Hepatocyte (in vitro differentiated cells): ENCODE data around the gene CEACAM21. TPM values are rescaled to one million over a fixed set of nuclear protein-coding genes. Genes with fewer than 3 reads are reported as not detected.
"Not testable (repeated sequence)": the region's sequence is repeated elsewhere in the genome, so short reads cannot be mapped to it uniquely, and the experiment has no call there.

Experiments used
- DNase-seq: peaks from one replicate; pipeline ENCODE4 v3.0.0-alpha.2; 2016; ENCODE audit warnings: low spot score
- H2AFZ ChIP-seq: fragments of 200-600 bp; sonication (generic); 2 replicates; pipeline ENCODE4 v1.6.0; 2016; ENCODE audit warnings: antibody characterized with exemption, mild to moderate bottlenecking
- H3K27ac ChIP-seq: fragments of 200-600 bp; sonication (generic); 2 replicates; pipeline ENCODE4 v1.5.1; 2016; ENCODE audit warnings: mild to moderate bottlenecking
- H3K27me3 ChIP-seq: fragments of 200-600 bp; sonication (generic); 2 replicates; pipeline ENCODE4 v1.6.1; 2016
- H3K36me3 ChIP-seq: fragments of 200-600 bp; sonication (generic); replicated peaks from 2 replicates; pipeline ENCODE4 v1.5.1; 2016; ENCODE audit warnings: low read depth; ENCODE audit not compliant: insufficient read depth
- H3K4me1 ChIP-seq: fragments of 200-600 bp; sonication (generic); 2 replicates; pipeline ENCODE4 v1.5.1; 2016; ENCODE audit warnings: mild to moderate bottlenecking, moderate library complexity; ENCODE audit not compliant: insufficient read depth
- H3K4me2 ChIP-seq: fragments of 200-600 bp; sonication (generic); 2 replicates; pipeline ENCODE4 v1.6.0; 2016
- H3K4me3 ChIP-seq: fragments of 200-600 bp; sonication (generic); 2 replicates; pipeline ENCODE4 v1.5.1; 2016; ENCODE audit warnings: mild to moderate bottlenecking
- H3K79me2 ChIP-seq: fragments of 200-600 bp; sonication (generic); 2 replicates; pipeline ENCODE4 v1.6.0; 2017; ENCODE audit warnings: mild to moderate bottlenecking
- H3K9me2 ChIP-seq: fragments of 200-600 bp; sonication (generic); replicated peaks from 2 replicates; pipeline ENCODE4 v1.6.0; 2017; ENCODE audit warnings: mild to moderate bottlenecking; ENCODE audit not compliant: insufficient read depth
- H3K9me3 ChIP-seq: fragments of 200-600 bp; sonication (generic); 2 replicates; pipeline ENCODE4 v1.5.1; 2016; ENCODE audit warnings: low read depth, mild to moderate bottlenecking
- H4K20me1 ChIP-seq: fragments of 200-600 bp; sonication (generic); 2 replicates; pipeline ENCODE4 v1.6.0; 2016; ENCODE audit warnings: mild to moderate bottlenecking; ENCODE audit not compliant: insufficient read depth, poor library complexity, severe bottlenecking
- EZH2 ChIP-seq: fragments of 200-600 bp; sonication (generic); IDR thresholded peaks from 2 replicates; pipeline ENCODE4 v1.6.1; 2016; ENCODE audit warnings: antibody characterized with exemption, mild to moderate bottlenecking, borderline replicate concordance
- EZH2phosphoT487 ChIP-seq: fragments of 200-600 bp; sonication (generic); IDR thresholded peaks from one replicate; pipeline ENCODE4 v1.6.1; 2018; ENCODE audit warnings: antibody characterized with exemption, mild to moderate bottlenecking, low read depth, moderate library complexity; ENCODE audit not compliant: unreplicated experiment, severe bottlenecking
- WGBS: methylation state at CpG from one replicate; pipeline ENCODE4 v1.1.6; 2016; ENCODE audit warnings: low lambda C conversion rate; ENCODE audit errors: missing lambda C conversion rate; 5-methylcytosine and 5-hydroxymethylcytosine counted together
- polyA plus RNA-seq: library from polyadenylated mRNA; unstranded; fragments of >200 nt; fragmentation: Nextera tagmentation; extraction: Ambion mirVana; gene quantifications from 2 replicates; pipeline ENCODE4 v1.2.1, GENCODE V29; 2016
- total RNA-seq: library from RNA; depleted of rRNA; stranded (reverse); fragments of >200 nt; gene quantifications from 2 replicates; pipeline ENCODE4 v1.2.3, GENCODE V29; 2014
- TF ChIP-seq, protein P1 (sequence below): fragments of 200-600 bp; sonication (generic); IDR thresholded peaks from 2 replicates; pipeline ENCODE4 v1.5.1; 2016; ENCODE audit warnings: antibody characterized with exemption, mild to moderate bottlenecking; ENCODE audit not compliant: poor library complexity

Gene CEACAM21
- total and polyA plus RNA-seq, 2 experiments from 2014 or later: 0.33 TPM; not detected in 1

DNA sequence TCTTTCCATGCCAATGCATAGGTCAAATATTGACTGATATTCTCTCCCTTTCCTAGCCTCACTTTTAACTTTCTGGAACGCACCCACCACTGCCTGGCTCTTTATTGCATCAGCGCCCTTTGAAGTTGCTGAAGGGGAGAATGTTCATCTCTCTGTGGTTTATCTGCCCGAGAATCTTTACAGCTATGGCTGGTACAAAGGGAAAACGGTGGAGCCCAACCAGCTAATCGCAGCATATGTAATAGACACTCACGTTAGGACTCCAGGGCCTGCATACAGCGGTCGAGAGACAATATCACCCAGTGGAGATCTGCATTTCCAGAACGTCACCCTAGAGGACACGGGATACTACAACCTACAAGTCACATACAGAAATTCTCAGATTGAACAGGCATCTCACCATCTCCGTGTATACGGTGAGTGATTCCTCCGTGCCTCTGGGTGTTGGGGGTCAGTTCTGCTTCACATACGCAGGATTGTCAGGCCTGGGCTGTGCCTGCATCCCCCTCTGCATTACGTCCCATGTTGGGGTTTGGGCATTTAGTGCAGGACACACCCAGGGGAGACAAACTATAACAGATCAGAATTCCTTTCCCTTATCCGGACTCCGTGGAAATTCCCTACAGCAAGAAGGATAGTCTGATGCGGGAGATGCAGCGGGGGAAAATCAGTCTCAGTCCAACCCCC lies 1.3 kb downstream of the CEACAM21 start:
- DNase-seq: no peak
- Histone ChIP-seq H3K36me3 (no peaks in the 10 kb centered on the region), H3K4me3 (no peak overlapping the region), H3K9me2 (no peaks in the 10 kb centered on the region), H2AFZ (no peak overlapping the region), H3K27me3 (no peaks in the 10 kb centered on the region), H3K9me3 (no peaks in the 10 kb centered on the region), H3K27ac (no peak overlapping the region), H3K79me2 (no peaks in the 10 kb centered on the region), H3K4me1 (no peaks in the 10 kb centered on the region), H3K4me2 (no peak overlapping the region), H4K20me1 (no peaks in the 10 kb centered on the region)
- 73% methylated on average over 19 of the region's 19 CpGs for WGBS
- TF ChIP-seq, protein P1, sequence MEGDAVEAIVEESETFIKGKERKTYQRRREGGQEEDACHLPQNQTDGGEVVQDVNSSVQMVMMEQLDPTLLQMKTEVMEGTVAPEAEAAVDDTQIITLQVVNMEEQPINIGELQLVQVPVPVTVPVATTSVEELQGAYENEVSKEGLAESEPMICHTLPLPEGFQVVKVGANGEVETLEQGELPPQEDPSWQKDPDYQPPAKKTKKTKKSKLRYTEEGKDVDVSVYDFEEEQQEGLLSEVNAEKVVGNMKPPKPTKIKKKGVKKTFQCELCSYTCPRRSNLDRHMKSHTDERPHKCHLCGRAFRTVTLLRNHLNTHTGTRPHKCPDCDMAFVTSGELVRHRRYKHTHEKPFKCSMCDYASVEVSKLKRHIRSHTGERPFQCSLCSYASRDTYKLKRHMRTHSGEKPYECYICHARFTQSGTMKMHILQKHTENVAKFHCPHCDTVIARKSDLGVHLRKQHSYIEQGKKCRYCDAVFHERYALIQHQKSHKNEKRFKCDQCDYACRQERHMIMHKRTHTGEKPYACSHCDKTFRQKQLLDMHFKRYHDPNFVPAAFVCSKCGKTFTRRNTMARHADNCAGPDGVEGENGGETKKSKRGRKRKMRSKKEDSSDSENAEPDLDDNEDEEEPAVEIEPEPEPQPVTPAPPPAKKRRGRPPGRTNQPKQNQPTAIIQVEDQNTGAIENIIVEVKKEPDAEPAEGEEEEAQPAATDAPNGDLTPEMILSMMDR: no peak
- TF ChIP-seq EZH2phosphoT487: no peak
- TF ChIP-seq EZH2: no peak

DNA sequence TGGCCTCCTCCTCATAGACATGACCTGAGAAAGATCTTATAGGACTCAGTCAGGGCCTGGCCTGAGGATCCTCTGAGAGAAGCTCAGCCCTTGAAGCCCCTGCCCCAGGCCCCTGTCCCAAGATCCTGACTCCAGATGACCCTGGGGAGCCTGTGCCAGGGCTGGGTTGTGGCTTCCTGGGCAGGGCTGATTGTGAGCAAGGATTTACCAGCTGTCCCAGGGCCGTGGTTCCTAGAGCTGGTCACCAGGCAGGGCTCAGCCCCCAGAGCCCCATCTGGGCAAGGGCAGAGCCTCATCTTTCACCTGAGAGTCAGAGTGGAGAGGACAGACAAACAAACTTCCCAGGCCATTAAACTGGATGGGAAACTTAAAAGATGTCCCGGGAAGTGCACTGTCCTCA lies 1.9 kb downstream of the CEACAM21 start:
- WGBS: 82% methylated on average over 2 of the region's 2 CpGs

DNA sequence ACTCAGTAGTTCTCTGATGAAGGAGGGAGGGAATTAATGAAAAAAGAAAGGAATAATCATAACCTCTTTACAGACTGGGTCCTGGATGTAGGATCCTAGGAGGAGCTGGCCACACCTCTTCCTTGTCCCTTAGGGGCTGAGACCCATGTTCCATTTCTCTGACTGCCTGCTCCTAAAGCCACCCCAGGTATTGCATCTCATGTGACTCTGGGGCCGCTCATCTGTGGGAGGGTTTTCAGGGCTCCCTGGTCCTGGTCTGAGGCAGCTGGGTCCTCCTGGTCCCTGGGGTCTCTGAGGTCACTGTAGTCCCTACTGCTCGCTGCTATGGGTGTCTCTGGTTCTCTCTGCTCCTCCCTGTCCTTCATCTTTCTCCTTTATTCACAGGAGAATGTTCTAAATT lies 2.9 kb downstream of the CEACAM21 start:
- Histone ChIP-seq H3K36me3 (no peaks in the 10 kb centered on the region), H3K9me3 (no peaks in the 10 kb centered on the region), H4K20me1 (no peaks in the 10 kb centered on the region), H2AFZ (no peak overlapping the region), H3K9me2 (no peaks in the 10 kb centered on the region), H3K4me2 (no peak overlapping the region), H3K27ac (no peak overlapping the region), H3K27me3 (no peaks in the 10 kb centered on the region), H3K4me3 (no peak overlapping the region), H3K79me2 (no peaks in the 10 kb centered on the region), H3K4me1 (no peaks in the 10 kb centered on the region)
- DNase-seq: no peak
- 46% methylated on average over 2 of the region's 2 CpGs for WGBS
- TF ChIP-seq, protein P1: no peak
- TF ChIP-seq EZH2phosphoT487 (no peak), EZH2 (no peak)

More for the DNA sequence above, 1.9 kb downstream of the CEACAM21 start:
- TF ChIP-seq EZH2: no peak
- TF ChIP-seq, protein P1: no peak
- no peak for TF ChIP-seq EZH2phosphoT487
- Histone ChIP-seq H3K4me1 (no peaks in the 10 kb centered on the region), H3K4me3 (no peak overlapping the region), H3K9me3 (no peaks in the 10 kb centered on the region), H3K4me2 (no peak overlapping the region), H3K9me2 (no peaks in the 10 kb centered on the region), H4K20me1 (no peaks in the 10 kb centered on the region), H3K79me2 (no peaks in the 10 kb centered on the region), H3K27ac (no peak overlapping the region), H3K36me3 (no peaks in the 10 kb centered on the region), H2AFZ (no peak overlapping the region), H3K27me3 (no peaks in the 10 kb centered on the region)
- no peak for DNase-seq

DNA sequence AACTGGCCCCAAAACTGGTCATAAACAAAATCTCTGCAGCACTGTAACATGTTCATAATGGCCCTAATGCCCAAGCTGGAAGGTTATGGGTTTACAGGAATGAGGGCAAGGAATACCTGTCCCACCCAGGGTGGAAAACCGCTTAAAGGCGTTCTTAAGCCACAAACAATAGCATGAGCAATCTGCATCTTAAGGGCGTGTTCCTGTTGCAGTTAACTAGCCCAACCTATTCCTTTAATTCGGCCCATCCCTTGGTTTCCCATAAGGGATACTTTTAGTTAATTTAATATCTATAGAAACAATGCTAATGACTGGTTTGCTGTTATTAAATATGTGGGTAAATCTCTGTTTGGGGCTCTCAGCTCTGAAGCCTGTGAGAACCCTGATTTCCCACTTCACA lies 5.1 kb downstream of the CEACAM21 start:
- not testable (repeated sequence) for H3K27ac ChIP-seq, H3K9me3 ChIP-seq, H3K79me2 ChIP-seq, H4K20me1 ChIP-seq, H3K9me2 ChIP-seq, H3K4me3 ChIP-seq, DNase-seq, H3K36me3 ChIP-seq, H2AFZ ChIP-seq, H3K27me3 ChIP-seq, H3K4me1 ChIP-seq, H3K4me2 ChIP-seq
- 42% methylated on average over 4 of the region's 4 CpGs for WGBS

DNA sequence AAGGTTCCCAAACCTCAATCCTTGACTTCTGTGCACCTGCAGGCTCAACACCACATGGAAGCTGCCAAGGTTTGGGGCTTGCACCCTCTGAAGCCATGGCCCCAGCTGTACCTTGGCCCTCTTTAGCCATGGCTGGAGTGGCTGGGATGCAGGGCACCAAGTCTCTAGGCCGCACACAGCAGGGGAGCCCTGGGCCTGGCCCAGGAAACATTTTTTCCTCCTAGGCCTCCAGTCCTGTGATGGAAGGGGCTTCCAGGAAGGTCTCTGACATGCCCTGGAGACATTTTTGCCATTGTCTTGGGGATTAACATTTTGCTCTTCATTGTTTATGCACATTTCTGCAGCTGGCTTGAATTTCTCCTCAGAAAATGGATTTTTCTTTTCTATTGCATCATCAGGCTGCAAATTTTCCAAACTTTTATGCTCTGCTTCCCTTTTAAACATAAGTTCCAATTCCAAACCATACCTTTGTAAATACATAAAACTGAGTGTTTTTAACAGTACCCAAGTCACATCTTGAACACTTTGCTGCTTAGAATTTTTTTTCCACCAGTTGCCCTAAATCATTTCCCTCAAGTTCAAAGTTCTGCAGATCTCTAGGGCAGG lies 6.7 kb downstream of the CEACAM21 start:
- DNase-seq, H3K4me1 ChIP-seq, H3K9me3 ChIP-seq, H3K4me2 ChIP-seq, H3K36me3 ChIP-seq, H3K9me2 ChIP-seq, H2AFZ ChIP-seq, H3K27ac ChIP-seq, H4K20me1 ChIP-seq, H3K4me3 ChIP-seq, H3K27me3 ChIP-seq, H3K79me2 ChIP-seq: not testable (repeated sequence)
- WGBS: 64% methylated on average over 1 of the region's 1 CpG
